Choroid plexus epithelial cell (primary cell): ENCODE measurements around the gene SPDYE16.
"Not testable (repeated sequence)": the region's sequence is repeated elsewhere in the genome, so short reads cannot be mapped to it uniquely, and the experiment has no call there.

Experiments used
- DNase-seq: peaks from one replicate; pipeline ENCODE4 v3.0.0-alpha.2; 2010; ENCODE audit warnings: low read depth
- H3K4me3 ChIP-seq: 2 replicates; pipeline ENCODE4 v1.5.1; 2011; ENCODE audit warnings: low read depth, mild to moderate bottlenecking, control low read depth, low read length, moderate library complexity

SPDYE16 gene

GRCh38 chr7:76543197-76543596 is at the start of gene SPDYE16:
Gene SPDYE16, minus strand, starts transcription at chr7:76543297. Its CDS starts 1,838 bp downstream, at chr7:76541459.
- not testable (repeated sequence) for H3K4me3 ChIP-seq, DNase-seq

GRCh38 chr7:76592694-76593093 is 49.6 kb upstream of the SPDYE16 start:
- not testable (repeated sequence) for H3K4me3 ChIP-seq, DNase-seq

GRCh38 chr7:76591602-76592304 is 48.7 kb upstream of the SPDYE16 start:
- DNase-seq, H3K4me3 ChIP-seq: not testable (repeated sequence)

- not testable (repeated sequence) for DNase-seq
Observed at GRCh38 chr7:76591033-76591432, 47.9 kb upstream of the SPDYE16 start.

GRCh38 chr7:76588586-76588985 is 45.5 kb upstream of the SPDYE16 start:
- not testable (repeated sequence) for DNase-seq, H3K4me3 ChIP-seq

More at GRCh38 chr7:76591033-76591432, 47.9 kb upstream of the SPDYE16 start:
- H3K4me3 ChIP-seq: not testable (repeated sequence)

- H3K4me3 ChIP-seq: not testable (repeated sequence)
- DNase-seq: peak; percentile 14
Observed at GRCh38 chr7:76586585-76587315, 43.7 kb upstream of the SPDYE16 start.

- not testable (repeated sequence) for H3K4me3 ChIP-seq
- DNase-seq: peak; percentile 70
Observed at GRCh38 chr7:76583636-76584281, 40.7 kb upstream of the SPDYE16 start.

- peak; percentile 85 for DNase-seq
Observed at GRCh38 chr7:76582848-76583631, 39.9 kb upstream of the SPDYE16 start.

GRCh38 chr7:76575919-76576655 is 33.0 kb upstream of the SPDYE16 start:
- peak; percentile 67 for DNase-seq
- not testable (repeated sequence) for H3K4me3 ChIP-seq

More at GRCh38 chr7:76582848-76583631, 39.9 kb upstream of the SPDYE16 start:
- not testable (repeated sequence) for H3K4me3 ChIP-seq

- not testable (repeated sequence) for H3K4me3 ChIP-seq, DNase-seq
Observed at GRCh38 chr7:76575431-76575830, 32.3 kb upstream of the SPDYE16 start.

GRCh38 chr7:76572296-76572695 is 29.2 kb upstream of the SPDYE16 start:
- DNase-seq, H3K4me3 ChIP-seq: not testable (repeated sequence)

GRCh38 chr7:76570324-76570775 is 27.3 kb upstream of the SPDYE16 start:
- H3K4me3 ChIP-seq: not testable (repeated sequence)
- peak; percentile 31 for DNase-seq

GRCh38 chr7:76568742-76569141 is 25.6 kb upstream of the SPDYE16 start:
- peak; percentile 63 for DNase-seq

GRCh38 chr7:76567753-76568152 is 24.7 kb upstream of the SPDYE16 start:
- not testable (repeated sequence) for H3K4me3 ChIP-seq, DNase-seq

More at GRCh38 chr7:76568742-76569141, 25.6 kb upstream of the SPDYE16 start:
- H3K4me3 ChIP-seq: not testable (repeated sequence)

GRCh38 chr7:76567311-76567710 is 24.2 kb upstream of the SPDYE16 start:
- H3K4me3 ChIP-seq, DNase-seq: not testable (repeated sequence)

- not testable (repeated sequence) for H3K4me3 ChIP-seq, DNase-seq
Observed at GRCh38 chr7:76565001-76565400, 21.9 kb upstream of the SPDYE16 start.

GRCh38 chr7:76561342-76561741 is 18.2 kb upstream of the SPDYE16 start:
- DNase-seq, H3K4me3 ChIP-seq: not testable (repeated sequence)

GRCh38 chr7:76560157-76560556 is 17.1 kb upstream of the SPDYE16 start:
- H3K4me3 ChIP-seq, DNase-seq: not testable (repeated sequence)
